OCI-LY7 (cell line): ENCODE data around the gene TSPAN5. TPM values are rescaled to one million over a fixed set of nuclear protein-coding genes. Genes with fewer than 3 reads are reported as not detected.

Source experiments
- BruUV-seq: library from RNA; stranded (reverse); fragments of 400-500 nt; replicated peaks from 2 replicates; lab custom pipeline; 2021; lab: Mats Ljungman, UMichigan
- CTCF ChIA-PET: fragments of 300-600 bp; sonication (Branson Sonifier 250); formaldehyde crosslinking; loops from one replicate; lab custom pipeline; 2022; ENCODE audit warnings: antibody characterized with exemption; ENCODE audit not compliant: unreplicated experiment; lab: Charles Lee
- POLR2A ChIA-PET: fragments of 300-600 bp; sonication (Branson Sonifier 250); formaldehyde crosslinking; loops from one replicate; lab custom pipeline; 2022; ENCODE audit warnings: antibody characterized with exemption; lab: Charles Lee
- DNase-seq: peaks from one replicate; pipeline ENCODE4 v3.0.0-alpha.2; 2015; ENCODE audit warnings: low spot score
- H2AFZ ChIP-seq: fragments of 200-600 bp; sonication (generic), shearing (Covaris generic); 2 replicates; pipeline ENCODE4 v1.6.1; 2014; ENCODE audit warnings: mild to moderate bottlenecking, antibody characterized with exemption, low read length, moderate library complexity
- H3K27ac ChIP-seq: fragments of 200-600 bp; sonication (generic); 2 replicates; pipeline ENCODE4 v1.5.1; 2014; ENCODE audit warnings: mixed run types, low read depth, mild to moderate bottlenecking, moderate library complexity, low read length, inconsistent platforms; ENCODE audit not compliant: poor library complexity, severe bottlenecking
- H3K36me3 ChIP-seq: fragments of 200-600 bp; sonication (generic); 2 replicates; pipeline ENCODE4 v1.6.1; 2014; ENCODE audit warnings: mild to moderate bottlenecking, antibody characterized with exemption, low read length, moderate library complexity, mixed read lengths; ENCODE audit not compliant: insufficient read depth
- H3K4me1 ChIP-seq: fragments of 200-600 bp; sonication (generic); 2 replicates; pipeline ENCODE4 v1.5.1; 2014; ENCODE audit warnings: mild to moderate bottlenecking, low read length; ENCODE audit not compliant: insufficient read depth, poor library complexity, severe bottlenecking
- H3K4me2 ChIP-seq: fragments of 200-600 bp; sonication (generic); 2 replicates; pipeline ENCODE4 v1.6.1; 2014; ENCODE audit warnings: mild to moderate bottlenecking, low read length
- H3K4me3 ChIP-seq: fragments of 200-600 bp; sonication (generic); 2 replicates; pipeline ENCODE4 v1.5.1; 2014; ENCODE audit warnings: mild to moderate bottlenecking, low read depth, low read length; ENCODE audit not compliant: poor library complexity, severe bottlenecking
- H3K79me2 ChIP-seq: fragments of 200-600 bp; sonication (generic); 2 replicates; pipeline ENCODE4 v1.6.1; 2016; ENCODE audit warnings: low read depth, mild to moderate bottlenecking, low read length, moderate library complexity, mixed read lengths; ENCODE audit not compliant: insufficient read depth
- H3K9me2 ChIP-seq: fragments of 200-600 bp; sonication (generic); 2 replicates; pipeline ENCODE4 v1.6.1; 2016; ENCODE audit warnings: mild to moderate bottlenecking, low read length, mixed read lengths; ENCODE audit not compliant: insufficient read depth
- H3K9me3 ChIP-seq: fragments of 200-600 bp; sonication (generic); 2 replicates; pipeline ENCODE4 v1.6.1; 2014; ENCODE audit warnings: mild to moderate bottlenecking, mixed run types, low read length, mixed read lengths
- H4K20me1 ChIP-seq: fragments of 200-600 bp; sonication (generic); 2 replicates; pipeline ENCODE4 v1.6.1; 2014; ENCODE audit warnings: mild to moderate bottlenecking, antibody characterized with exemption, low read length, moderate library complexity, mixed read lengths; ENCODE audit not compliant: insufficient read depth
- CTCF ChIP-seq: fragments of 200-600 bp; sonication (generic); conservative IDR thresholded peaks from 2 replicates; pipeline ENCODE4 v1.5.1; 2014; ENCODE audit warnings: mild to moderate bottlenecking, antibody characterized with exemption, low read length, moderate library complexity, mixed read lengths
- EZH2phosphoT487 ChIP-seq: fragments of 200-600 bp; sonication (generic); IDR thresholded peaks from 2 replicates; pipeline ENCODE4 v1.6.1; 2018; ENCODE audit warnings: low read depth, borderline replicate concordance, mild to moderate bottlenecking, mixed run types, antibody characterized with exemption, low read length, moderate library complexity, mixed read lengths
- intact Hi-C: fragments of 100-400 bp; cut with micrococcal nuclease; formaldehyde crosslinking; loops from one replicate; pipeline ENCODE4 v1.10.0; 2022; ENCODE audit not compliant: unreplicated experiment
- total RNA-seq, 2 experiments: library from RNA; depleted of rRNA in 1 of 2; stranded (reverse); fragments of >200 nt in 1 of 2; shearing (Covaris generic) in 1 of 2; gene quantifications; 2 replicates each; pipeline ENCODE4 v1.2.3, GENCODE V29; 2014 to 2022

TSPAN5 gene
- total RNA-seq, 2 experiments from 2014 or later, result not detected

- intact Hi-C loops, result no loop called here
- Histone ChIP-seq H3K36me3 (no peaks in the 10 kb centered on the region), H3K27ac (no peak overlapping the region), H2AFZ (no peak overlapping the region), H3K9me2 (no peaks in the 10 kb centered on the region), H4K20me1 (no peaks in the 10 kb centered on the region), H3K4me3 (no peak overlapping the region), H3K4me2 (no peak overlapping the region), H3K79me2 (no peaks in the 10 kb centered on the region), H3K9me3 (no peaks in the 10 kb centered on the region), H3K4me1 (no peaks in the 10 kb centered on the region)
- no peak for DNase-seq
- TF ChIP-seq CTCF (no peak), EZH2phosphoT487 (no peak)
- no TSS peak for BruUV-seq
- POLR2A ChIA-PET, result no interaction called here
- CTCF ChIA-PET, result no interaction called here
Observed at GRCh38 chr4:98656886-98657285, 1.5 kb downstream of the TSPAN5 start.

GRCh38 chr4:98656443-98656842, 2.0 kb downstream of the TSPAN5 start:
- Histone ChIP-seq H3K79me2 (no peaks in the 10 kb centered on the region), H4K20me1 (no peaks in the 10 kb centered on the region), H3K9me2 (no peaks in the 10 kb centered on the region), H3K27ac (no peak overlapping the region), H3K4me3 (no peak overlapping the region), H3K9me3 (no peaks in the 10 kb centered on the region), H3K36me3 (no peaks in the 10 kb centered on the region), H2AFZ (no peak overlapping the region), H3K4me2 (no peak overlapping the region), H3K4me1 (no peaks in the 10 kb centered on the region)
- ChIA-PET CTCF (no interaction called here), POLR2A (no interaction called here)
- no peak for DNase-seq
- intact Hi-C loops, result no loop called here
- BruUV-seq, result no TSS peak
- TF ChIP-seq EZH2phosphoT487 (no peak), CTCF (no peak)

GRCh38 chr4:98653890-98654867, 4.2 kb downstream of the TSPAN5 start:
- H3K27ac ChIP-seq, result no peak overlapping the region
- H2AFZ ChIP-seq, result no peak overlapping the region
- no peaks in the 10 kb centered on the region for H4K20me1 ChIP-seq
- H3K36me3 ChIP-seq, result no peaks in the 10 kb centered on the region
- no peak for TF ChIP-seq CTCF
- TF ChIP-seq EZH2phosphoT487, result no peak
- POLR2A ChIA-PET, result no interaction called here
- intact Hi-C loops, result no loop called here
- no peak for DNase-seq
- H3K4me2 ChIP-seq, result no peak overlapping the region
- no peaks in the 10 kb centered on the region for H3K4me1 ChIP-seq
- no peak overlapping the region for H3K4me3 ChIP-seq
- no TSS peak for BruUV-seq
- no peaks in the 10 kb centered on the region for H3K9me2 ChIP-seq
- CTCF ChIA-PET, result no interaction called here
- H3K79me2 ChIP-seq, result no peaks in the 10 kb centered on the region
- H3K9me3 ChIP-seq, result no peaks in the 10 kb centered on the region
